Measurements from ENCODE around the gene HTR3B.

DNA sequence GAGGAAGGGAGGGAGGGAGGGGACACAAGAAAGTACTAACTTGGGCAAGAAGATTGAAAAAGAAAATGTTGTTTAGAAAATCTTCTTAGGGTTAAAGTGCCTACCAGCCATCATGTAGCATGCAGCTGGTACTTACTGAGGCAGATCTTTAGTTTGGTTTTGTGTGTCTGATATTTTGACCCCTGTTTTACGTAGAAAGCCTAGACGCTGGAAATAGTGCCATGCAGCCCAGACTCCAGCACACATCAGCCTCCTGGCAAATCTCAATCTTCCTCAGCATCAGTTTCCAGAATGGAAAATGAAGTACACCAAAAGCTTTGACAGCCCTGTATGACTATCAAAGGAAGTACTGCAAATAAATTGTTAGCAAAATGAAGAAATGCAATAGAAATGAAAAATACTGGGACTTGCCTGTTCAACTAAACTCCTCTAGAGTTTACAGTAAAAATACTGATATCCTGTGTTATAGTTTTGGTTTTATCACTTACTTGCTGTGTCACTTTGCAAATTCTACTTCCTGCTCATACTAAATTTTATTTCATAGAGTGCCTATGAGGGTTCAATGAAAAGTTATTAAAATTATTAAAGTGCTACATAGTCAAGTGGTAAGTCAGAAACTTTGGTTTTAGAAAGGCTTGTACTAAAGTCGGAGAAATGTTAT is 36.6 kb upstream of the HTR3B start:
- no peak for TF ChIP-seq CTCF (IDR thresholded peaks at IDR 0.05; ENCODE audit: low read depth, low read length, poor library complexity, severe bottlenecking)
- TF ChIP-seq EZH2phosphoT487 (IDR thresholded peaks at IDR 0.05; ENCODE audit: borderline replicate concordance, low read length): no peak

Measured in DOHH2 (cell line).